Measurements from ENCODE around the gene FCMR. TPM values are rescaled to one million over a fixed set of nuclear protein-coding genes. Genes with fewer than 3 reads are reported as not detected.
"Not testable (repeated sequence)": the region's sequence is repeated elsewhere in the genome, so short reads cannot be mapped to it uniquely, and the experiment has no call there.

FCMR gene
- total and polyA plus RNA-seq, 8 donors, result 1.4 to 6.7 (median 2.6) TPM

GRCh38 chr1:206860165-206860564, 61.6 kb downstream of the FCMR start:
- Histone ChIP-seq H3K4me3 (no peak overlapping the region), H3K9me3 (no peaks in the 10 kb centered on the region), H3K27me3 (peaks cover 0 to 3% of the 10 kb centered on the region in 2 donors), H3K36me3 (no peaks in the 10 kb centered on the region), H3K4me1 (peaks cover 0 to 3% of the 10 kb centered on the region in 2 donors), H3K27ac (no peak overlapping the region)
- no peak for TF ChIP-seq CTCF (IDR thresholded peaks at IDR 0.05)
- no peak for ATAC-seq
- intact Hi-C loops (cut with DNase I), result no loop called here
- DNase-seq, result no peak

- no peak for TF ChIP-seq CTCF (IDR thresholded peaks at IDR 0.05)
- no peak overlapping the region for H3K27ac ChIP-seq
- no peaks in the 10 kb centered on the region for H3K36me3 ChIP-seq
- no peak for DNase-seq
- H3K4me1 ChIP-seq, result peaks cover 0 to 3% of the 10 kb centered on the region in 2 donors
- no peaks in the 10 kb centered on the region for H3K9me3 ChIP-seq
- ATAC-seq, result no peak
- intact Hi-C loops (cut with DNase I), result no loop called here
- H3K4me3 ChIP-seq, result no peak overlapping the region
- H3K27me3 ChIP-seq, result peaks cover 0 to 3% of the 10 kb centered on the region in 2 donors
Measured at GRCh38 chr1:206859082-206859521, 62.6 kb downstream of the FCMR start.

- Histone ChIP-seq H3K27ac (no peak overlapping the region), H3K9me3 (no peaks in the 10 kb centered on the region), H3K4me3 (no peak overlapping the region), H3K4me1 (peaks cover 0 to 3% of the 10 kb centered on the region in 2 donors), H3K27me3 (peaks cover 0 to 3% of the 10 kb centered on the region in 2 donors), H3K36me3 (no peaks in the 10 kb centered on the region)
- no peak for DNase-seq
- TF ChIP-seq CTCF (IDR thresholded peaks at IDR 0.05), result no peak
- intact Hi-C loops (cut with DNase I), result no loop called here
- no peak for ATAC-seq
Measured at GRCh38 chr1:206856674-206857464, 64.9 kb downstream of the FCMR start.

GRCh38 chr1:206855859-206856258, 65.9 kb downstream of the FCMR start:
- no peak for TF ChIP-seq CTCF (IDR thresholded peaks at IDR 0.05)
- H3K9me3 ChIP-seq, result no peaks in the 10 kb centered on the region
- H3K36me3 ChIP-seq, result no peaks in the 10 kb centered on the region
- H3K4me3 ChIP-seq, result no peak overlapping the region
- DNase-seq (no peak), ATAC-seq (peak; percentile 67)
- peaks cover 0 to 3% of the 10 kb centered on the region in 2 donors for H3K4me1 ChIP-seq
- no peak overlapping the region for H3K27ac ChIP-seq
- intact Hi-C loops (cut with DNase I), result no loop called here
- peaks cover 0 to 3% of the 10 kb centered on the region in 2 donors for H3K27me3 ChIP-seq

GRCh38 chr1:206854401-206855129, 67.2 kb downstream of the FCMR start:
- intact Hi-C loops (cut with DNase I), result no loop called here
- H3K4me1 ChIP-seq, result peaks cover 0 to 3% of the 10 kb centered on the region in 2 donors
- no peaks in the 10 kb centered on the region for H3K27me3 ChIP-seq
- peak; percentile 65 for ATAC-seq
- no peak overlapping the region for H3K4me3 ChIP-seq
- TF ChIP-seq CTCF (IDR thresholded peaks at IDR 0.05), result no peak
- H3K27ac ChIP-seq, result no peak overlapping the region
- DNase-seq, result no peak
- H3K36me3 ChIP-seq, result no peaks in the 10 kb centered on the region
- no peaks in the 10 kb centered on the region for H3K9me3 ChIP-seq

GRCh38 chr1:206853696-206854095, 68.0 kb downstream of the FCMR start:
- ATAC-seq; H3K36me3 ChIP-seq; DNase-seq; H3K9me3 ChIP-seq; H3K27ac ChIP-seq; intact Hi-C loops (cut with DNase I); H3K27me3 ChIP-seq; H3K4me1 ChIP-seq; H3K4me3 ChIP-seq: not testable (repeated sequence)

Data from left lung (tissue), 10 donors.